Keratinocyte (primary cell): Measurements from ENCODE around the gene PCDH15. TPM values are rescaled to one million over a fixed set of nuclear protein-coding genes. Genes with fewer than 3 reads are reported as not detected.

ENCODE experiments used
- DNase-seq: peaks from one replicate; pipeline ENCODE4 v3.0.0-alpha.2; 2011; ENCODE audit warnings: low read depth, missing footprints, low spot score
- FAIRE-seq: peaks from 2 replicates; lab custom pipeline; 2011; peaks lifted over from hg19 to GRCh38; lab: Jason Lieb, UNC
- H2AFZ ChIP-seq: 2 replicates; pipeline ENCODE4 v1.6.0; 2012; ENCODE audit warnings: low read length, control low read depth, inconsistent platforms; ENCODE audit not compliant: control insufficient read depth
- H3K27ac ChIP-seq: 2 replicates; pipeline ENCODE4 v1.5.1; 2011; ENCODE audit warnings: low read length; ENCODE audit not compliant: control insufficient read depth, insufficient read depth
- H3K27me3 ChIP-seq: 3 replicates; pipeline ENCODE4 v1.6.0; 2011; ENCODE audit warnings: low read length; ENCODE audit not compliant: control insufficient read depth, insufficient read depth; ENCODE audit errors: extremely low read depth
- H3K36me3 ChIP-seq, 2 experiments: 2 replicates in 1 of 2; 3 replicates in 1 of 2; pipeline ENCODE4 v1.5.1; 2011; ENCODE audit warnings: low read length in 2 of 2, mild to moderate bottlenecking in 1 of 2; ENCODE audit not compliant: control insufficient read depth in 2 of 2, insufficient read depth in 2 of 2; ENCODE audit errors: extremely low read depth in 1 of 2
- H3K4me1 ChIP-seq: 3 replicates; pipeline ENCODE4 v1.5.1; 2011; ENCODE audit warnings: low read length; ENCODE audit not compliant: control insufficient read depth, insufficient read depth; ENCODE audit errors: extremely low read depth
- H3K4me2 ChIP-seq: 3 replicates; pipeline ENCODE4 v1.6.0; 2011; ENCODE audit warnings: low read depth, low read length; ENCODE audit not compliant: control insufficient read depth, insufficient read depth; ENCODE audit errors: extremely low read depth
- H3K4me3 ChIP-seq, 3 experiments: fragments of 200-600 bp in 1 of 3; sonication (generic) in 1 of 3; 2 replicates in 2 of 3; 3 replicates in 1 of 3; pipeline ENCODE4 v1.5.1; 2011 to 2016; ENCODE audit warnings: low read length in 3 of 3, mild to moderate bottlenecking in 3 of 3, control low read depth in 2 of 3, inconsistent platforms in 1 of 3, low read depth in 1 of 3, mixed read lengths in 1 of 3, mixed run types in 1 of 3, moderate library complexity in 1 of 3; ENCODE audit not compliant: control insufficient read depth in 2 of 3, insufficient read depth in 2 of 3; ENCODE audit errors: extremely low read depth in 1 of 3
- H3K79me2 ChIP-seq: 2 replicates; pipeline ENCODE4 v1.6.0; 2012; ENCODE audit warnings: low read length; ENCODE audit not compliant: control insufficient read depth, insufficient read depth
- H3K9ac ChIP-seq: 3 replicates; pipeline ENCODE4 v1.6.0; 2011; ENCODE audit warnings: low read length; ENCODE audit not compliant: control insufficient read depth, insufficient read depth; ENCODE audit errors: extremely low read depth
- H3K9me1 ChIP-seq: 3 replicates; pipeline ENCODE4 v1.6.0; 2011; ENCODE audit warnings: low read length; ENCODE audit not compliant: control insufficient read depth, insufficient read depth; ENCODE audit errors: extremely low read depth
- H3K9me3 ChIP-seq: 2 replicates; pipeline ENCODE4 v1.5.1; 2012; ENCODE audit warnings: low read depth, low read length; ENCODE audit not compliant: control insufficient read depth
- H4K20me1 ChIP-seq: 3 replicates; pipeline ENCODE4 v1.6.0; 2011; ENCODE audit warnings: low read length; ENCODE audit not compliant: control insufficient read depth, insufficient read depth; ENCODE audit errors: extremely low read depth
- CTCF ChIP-seq, 3 experiments: IDR thresholded peaks in 1 of 3; conservative IDR thresholded peaks in 1 of 3; optimal IDR thresholded peaks in 1 of 3; 2 replicates in 2 of 3; 3 replicates in 1 of 3; pipeline versions ENCODE3 to v1.5.1; 2011; ENCODE audit warnings: low read length in 3 of 3, mild to moderate bottlenecking in 3 of 3, moderate library complexity in 2 of 3, control low read depth in 1 of 3, inconsistent platforms in 1 of 3; ENCODE audit not compliant: insufficient read depth in 2 of 3; ENCODE audit errors: extremely low read depth in 1 of 3
- EZH2 ChIP-seq: IDR thresholded peaks from one replicate; pipeline ENCODE4 v1.6.1; 2012; ENCODE audit warnings: inconsistent platforms, mild to moderate bottlenecking, low read length, moderate library complexity
- dilution Hi-C: fragments of 300-500 bp; cut with MboI; formaldehyde crosslinking; loops from one replicate; pipeline ENCODE4 v1.7.0; 2020; ENCODE audit warnings: low sequenced_read_pairs; ENCODE audit not compliant: extremely low pct_ligation_motif_present
- polyA plus RNA-seq, 5 experiments: library from polyadenylated mRNA; depleted of rRNA in 3 of 5; stranded (reverse) in 3 of 5; stranded (forward) in 1 of 5; unstranded in 1 of 5; fragments of >200 nt; gene quantifications; 1 replicate in 1 of 5; 2 replicates in 3 of 5; 3 replicates in 1 of 5; pipeline versions ENCODE4 v1.2.1 to v1.2.3, GENCODE V29; 2011 to 2012; ENCODE audit warnings: missing spikeins in 2 of 5, low read depth in 1 of 5, low replicate concordance in 1 of 5

The PCDH15 gene
- polyA plus RNA-seq, 1 donor (not counting 4 experiments of a cell fraction or from before 2014, with no cell fraction given): not detected

- no peaks in the 10 kb centered on the region for H3K27me3 ChIP-seq
Observed at GRCh38 chr10:54314430-54314829, 486.6 kb downstream of the PCDH15 start.

GRCh38 chr10:54284526-54285193 lies 516.4 kb downstream of the PCDH15 start:
- dilution Hi-C loops: no loop called here
- Histone ChIP-seq H3K9ac (no peak overlapping the region), H4K20me1 (no peaks in the 10 kb centered on the region), H3K9me1 (no peaks in the 10 kb centered on the region), H3K9me3 (no peaks in the 10 kb centered on the region), H3K4me3 (no peak overlapping the region), H3K27ac (no peak overlapping the region), H3K36me3 (no peaks in the 10 kb centered on the region), H3K4me1 (no peaks in the 10 kb centered on the region), H2AFZ (no peak overlapping the region), H3K27me3 (no peaks in the 10 kb centered on the region), H3K79me2 (no peaks in the 10 kb centered on the region), H3K4me2 (no peak overlapping the region)
- TF ChIP-seq CTCF (optimal IDR thresholded peaks at IDR 0.05 in 1 of 3, IDR thresholded peaks at IDR 0.05 in 1 of 3, conservative IDR thresholded peaks at IDR 0.05 in 1 of 3; ENCODE audit: extremely low read depth in 1 of 3, insufficient read depth in 2 of 3, low read length in 3 of 3) (no peak), EZH2 (no peak)
- FAIRE-seq (no peak), DNase-seq (no peak)

More at GRCh38 chr10:54314430-54314829, 486.6 kb downstream of the PCDH15 start:
- no peak overlapping the region for H2AFZ ChIP-seq
- no peak for FAIRE-seq
- H3K9me3 ChIP-seq: no peaks in the 10 kb centered on the region
- no peaks in the 10 kb centered on the region for H4K20me1 ChIP-seq
- H3K27ac ChIP-seq: no peak overlapping the region
- TF ChIP-seq CTCF (optimal IDR thresholded peaks at IDR 0.05 in 1 of 3, IDR thresholded peaks at IDR 0.05 in 1 of 3, conservative IDR thresholded peaks at IDR 0.05 in 1 of 3; ENCODE audit: extremely low read depth in 1 of 3, insufficient read depth in 2 of 3, low read length in 3 of 3) (no peak), EZH2 (no peak)
- no peak for DNase-seq
- dilution Hi-C loops: no loop called here
- H3K9ac ChIP-seq: no peak overlapping the region
- H3K4me3 ChIP-seq: no peak overlapping the region
- no peaks in the 10 kb centered on the region for H3K79me2 ChIP-seq
- no peaks in the 10 kb centered on the region for H3K9me1 ChIP-seq
- H3K36me3 ChIP-seq: no peaks in the 10 kb centered on the region
- H3K4me2 ChIP-seq: no peak overlapping the region
- H3K4me1 ChIP-seq: no peaks in the 10 kb centered on the region
